ENCODE measurements around the gene CCL16. TPM values are rescaled to one million over a fixed set of nuclear protein-coding genes. Genes with fewer than 3 reads are reported as not detected.

The CCL16 gene
- total and polyA plus RNA-seq, 2 experiments from 2014 or later, result not detected

- H3F3A ChIP-seq (ENCODE audit: insufficient read depth), result no peaks in the 10 kb centered on the region
- no peak overlapping the region for H3K9ac ChIP-seq
- 42 to 58% methylated on average over 1 of the region's 1 CpG for WGBS, 2 experiments (ENCODE audit: low coverage in 1 of 2, low lambda C conversion rate in 2 of 2, missing lambda C conversion rate in 2 of 2)
- in situ Hi-C loops (cut with MboI), result loop anchor here (25.0 kb wide), 1 partner anchor 490 kb away; no protein-coding TSS in a partner anchor
- no peaks in the 10 kb centered on the region for H3K9me3 ChIP-seq (ENCODE audit: low read depth)
- TF ChIP-seq EZH2 (IDR thresholded peaks at IDR 0.05; ENCODE audit: insufficient read depth, poor library complexity, severe bottlenecking) (no peak), EZH2phosphoT487 (IDR thresholded peaks at IDR 0.05; ENCODE audit: insufficient read depth, low read depth) (no peak)
- H2AFZ ChIP-seq, result no peak overlapping the region
- no peak overlapping the region for H3K4me3 ChIP-seq
- H4K20me1 ChIP-seq (ENCODE audit: insufficient read depth), result no peaks in the 10 kb centered on the region
- no peaks in the 10 kb centered on the region for H3K9me2 ChIP-seq (ENCODE audit: insufficient read depth)
- no peaks in the 10 kb centered on the region for H3K4me1 ChIP-seq (ENCODE audit: insufficient read depth)
- H3K27me3 ChIP-seq (replicated peaks; ENCODE audit: insufficient read depth), result peaks cover 21% of the 10 kb centered on the region; the same call in 1 of the 2 replicates
- H3K4me2 ChIP-seq (ENCODE audit: unreplicated experiment), result no peak overlapping the region
- H3K79me2 ChIP-seq (ENCODE audit: insufficient read depth), result no peaks in the 10 kb centered on the region
- no peak for DNase-seq
- no peaks in the 10 kb centered on the region for H3K36me3 ChIP-seq (ENCODE audit: low read depth)
- H3K27ac ChIP-seq, result no peak overlapping the region
These were observed 9.2 kb downstream of the CCL16 start for GRCh38 chr17:35972066-35972465.

- H3K9me2 ChIP-seq (ENCODE audit: insufficient read depth), result no peaks in the 10 kb centered on the region
- H3K79me2 ChIP-seq (ENCODE audit: insufficient read depth), result no peaks in the 10 kb centered on the region
- in situ Hi-C loops (cut with MboI), result loop anchor here (25.0 kb wide), 1 partner anchor 493 kb away; no protein-coding TSS in a partner anchor
- no peaks in the 10 kb centered on the region for H3K4me1 ChIP-seq (ENCODE audit: insufficient read depth)
- peak; percentile 71 for DNase-seq
- no peak overlapping the region for H2AFZ ChIP-seq
- H3K9me3 ChIP-seq (ENCODE audit: low read depth), result no peaks in the 10 kb centered on the region
- no peaks in the 10 kb centered on the region for H3K36me3 ChIP-seq (ENCODE audit: low read depth)
- peaks cover 21% of the 10 kb centered on the region; the same call in 1 of the 2 replicates for H3K27me3 ChIP-seq (replicated peaks; ENCODE audit: insufficient read depth)
- 10 to 19% methylated on average over 8 of the region's 8 CpGs for WGBS, 2 experiments (ENCODE audit: low coverage in 1 of 2, low lambda C conversion rate in 2 of 2, missing lambda C conversion rate in 2 of 2)
- H4K20me1 ChIP-seq (ENCODE audit: insufficient read depth), result no peaks in the 10 kb centered on the region
- H3F3A ChIP-seq (ENCODE audit: insufficient read depth), result no peaks in the 10 kb centered on the region
- no peak overlapping the region for H3K4me2 ChIP-seq (ENCODE audit: unreplicated experiment)
- no peak overlapping the region for H3K9ac ChIP-seq
- H3K4me3 ChIP-seq, result no peak overlapping the region
- TF ChIP-seq EZH2phosphoT487 (IDR thresholded peaks at IDR 0.05; ENCODE audit: insufficient read depth, low read depth) (no peak), EZH2 (IDR thresholded peaks at IDR 0.05; ENCODE audit: insufficient read depth, poor library complexity, severe bottlenecking) (no peak)
- H3K27ac ChIP-seq, result no peak overlapping the region
These were observed 11.5 kb downstream of the CCL16 start for GRCh38 chr17:35969558-35970380.

- no peaks in the 10 kb centered on the region for H3K4me1 ChIP-seq (ENCODE audit: insufficient read depth)
- 42% methylated on average over 10 of the region's 10 CpGs for WGBS, 2 experiments (ENCODE audit: low coverage in 1 of 2, low lambda C conversion rate in 2 of 2, missing lambda C conversion rate in 2 of 2)
- no peaks in the 10 kb centered on the region for H3K9me3 ChIP-seq (ENCODE audit: low read depth)
- in situ Hi-C loops (cut with MboI), result loop anchor here (25.0 kb wide), 1 partner anchor 494 kb away; no protein-coding TSS in a partner anchor
- H2AFZ ChIP-seq, result no peak overlapping the region
- H3K9ac ChIP-seq, result no peak overlapping the region
- no peaks in the 10 kb centered on the region for H3K79me2 ChIP-seq (ENCODE audit: insufficient read depth)
- no peaks in the 10 kb centered on the region for H3K9me2 ChIP-seq (ENCODE audit: insufficient read depth)
- H3K4me2 ChIP-seq (ENCODE audit: unreplicated experiment), result no peak overlapping the region
- peaks cover 21% of the 10 kb centered on the region; the same call in 1 of the 2 replicates for H3K27me3 ChIP-seq (replicated peaks; ENCODE audit: insufficient read depth)
- no peak for TF ChIP-seq EZH2phosphoT487 (IDR thresholded peaks at IDR 0.05; ENCODE audit: insufficient read depth, low read depth)
- no peak for TF ChIP-seq EZH2 (IDR thresholded peaks at IDR 0.05; ENCODE audit: insufficient read depth, poor library complexity, severe bottlenecking)
- no peaks in the 10 kb centered on the region for H3F3A ChIP-seq (ENCODE audit: insufficient read depth)
- no peaks in the 10 kb centered on the region for H4K20me1 ChIP-seq (ENCODE audit: insufficient read depth)
- no peak overlapping the region for H3K4me3 ChIP-seq
- H3K27ac ChIP-seq, result no peak overlapping the region
- no peaks in the 10 kb centered on the region for H3K36me3 ChIP-seq (ENCODE audit: low read depth)
- DNase-seq, result no peak
These were observed 12.7 kb downstream of the CCL16 start for GRCh38 chr17:35968520-35969054.

GRCh38 chr17:35965272-35965671, 16.0 kb downstream of the CCL16 start:
- no peaks in the 10 kb centered on the region for H3K9me2 ChIP-seq (ENCODE audit: insufficient read depth)
- no peak overlapping the region for H3K4me2 ChIP-seq (ENCODE audit: unreplicated experiment)
- no peak overlapping the region for H3K27ac ChIP-seq
- H2AFZ ChIP-seq, result no peak overlapping the region
- no peaks in the 10 kb centered on the region for H4K20me1 ChIP-seq (ENCODE audit: insufficient read depth)
- H3K27me3 ChIP-seq (replicated peaks; ENCODE audit: insufficient read depth), result peaks cover 11% of the 10 kb centered on the region; the same call in 1 of the 2 replicates
- H3K9ac ChIP-seq, result no peak overlapping the region
- no peak for DNase-seq
- no peaks in the 10 kb centered on the region for H3K9me3 ChIP-seq (ENCODE audit: low read depth)
- H3K36me3 ChIP-seq (ENCODE audit: low read depth), result no peaks in the 10 kb centered on the region
- in situ Hi-C loops (cut with MboI), result loop anchor here (25.0 kb wide), 1 partner anchor 497 kb away; no protein-coding TSS in a partner anchor
- no peaks in the 10 kb centered on the region for H3K4me1 ChIP-seq (ENCODE audit: insufficient read depth)
- H3K4me3 ChIP-seq, result no peak overlapping the region
- TF ChIP-seq EZH2 (IDR thresholded peaks at IDR 0.05; ENCODE audit: insufficient read depth, poor library complexity, severe bottlenecking), result no peak
- no peak for TF ChIP-seq EZH2phosphoT487 (IDR thresholded peaks at IDR 0.05; ENCODE audit: insufficient read depth, low read depth)
- H3K79me2 ChIP-seq (ENCODE audit: insufficient read depth), result no peaks in the 10 kb centered on the region
- no peaks in the 10 kb centered on the region for H3F3A ChIP-seq (ENCODE audit: insufficient read depth)
- WGBS, 2 experiments (ENCODE audit: low coverage in 1 of 2, low lambda C conversion rate in 2 of 2, missing lambda C conversion rate in 2 of 2), result 64% methylated on average over 7 of the region's 7 CpGs
